SK-N-SH treated with all-trans-retinoic acid at 6 μM for 48 hours (cell line): ENCODE measurements around the gene XPO4.

Experiments
- TCF4 ChIP-seq: fragments of 250-450 bp; sonication (Bioruptor Pico); IDR thresholded peaks from 2 replicates; pipeline ENCODE4 v1.8.0; 2021; ENCODE audit warnings: mild to moderate bottlenecking, moderate library complexity, borderline replicate concordance
- ZFP3 ChIP-seq: fragments of 250-450 bp; sonication (Bioruptor Pico); IDR thresholded peaks from 2 replicates; pipeline ENCODE4 v1.5.0; 2020; ENCODE audit warnings: mild to moderate bottlenecking, moderate library complexity
- ZNF565 ChIP-seq: fragments of 450-650 bp; formaldehyde crosslinking; conservative IDR thresholded peaks from 2 replicates; pipeline ENCODE4 v1.5.0; 2020; ENCODE audit warnings: low read depth, mild to moderate bottlenecking, moderate library complexity
- ZNF70 ChIP-seq: fragments of 450-650 bp; formaldehyde crosslinking; IDR thresholded peaks from 2 replicates; pipeline ENCODE4 v1.5.0; 2020; ENCODE audit warnings: mild to moderate bottlenecking, moderate library complexity
- ZNF8 ChIP-seq: fragments of 450-650 bp; formaldehyde crosslinking; IDR thresholded peaks from 2 replicates; pipeline ENCODE4 v1.5.0; 2020; ENCODE audit warnings: mild to moderate bottlenecking, moderate library complexity
- TF ChIP-seq, protein P1 (sequence below): fragments of 250-450 bp; sonication (Bioruptor Pico); IDR thresholded peaks from 2 replicates; pipeline ENCODE4 v1.8.0; 2020; ENCODE audit warnings: mild to moderate bottlenecking, moderate library complexity, borderline replicate concordance
- TF ChIP-seq, protein P2 (sequence below): fragments of 250-450 bp; sonication (Bioruptor Pico); IDR thresholded peaks from 2 replicates; pipeline ENCODE4 v1.5.1; 2021; ENCODE audit warnings: mild to moderate bottlenecking, moderate library complexity

DNA sequence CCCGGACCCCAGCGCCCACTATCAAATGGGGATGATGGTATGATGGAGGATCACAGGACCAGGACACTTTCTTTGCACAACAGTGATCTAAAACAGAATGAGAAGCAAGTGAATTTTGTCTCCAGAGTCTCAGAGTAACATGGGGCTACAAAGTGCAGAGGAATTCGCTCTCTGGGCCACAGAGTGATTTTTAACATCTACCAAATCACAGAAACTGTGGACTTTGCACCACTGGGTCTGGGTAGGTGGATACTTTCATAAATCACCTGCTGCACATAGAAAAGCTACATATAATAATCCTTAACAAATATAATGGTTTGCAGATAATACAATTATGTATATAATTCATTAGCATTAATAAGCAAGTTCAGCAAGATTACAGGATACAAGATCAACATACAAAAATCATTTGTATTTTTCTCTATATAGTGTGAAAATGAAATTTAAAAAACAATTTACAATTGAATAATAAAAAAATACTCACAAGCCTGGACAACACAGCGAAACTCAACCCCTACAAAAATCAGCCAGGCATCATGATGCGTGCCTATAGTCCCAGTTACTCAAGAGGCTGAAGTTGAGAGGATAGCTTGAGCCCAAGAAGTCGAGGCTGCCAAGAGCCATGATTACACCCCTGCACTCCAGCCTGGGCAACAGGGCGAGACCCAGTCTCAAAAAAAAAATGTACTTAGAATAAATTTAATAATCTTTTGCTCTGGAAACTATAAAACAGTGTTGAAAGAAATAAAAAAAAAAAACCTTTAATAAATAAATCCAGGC lies 68.5 kb downstream of the XPO4 start:
- no peak for TF ChIP-seq TCF4 (CRISPR knock-in tag)
- TF ChIP-seq, protein P1, sequence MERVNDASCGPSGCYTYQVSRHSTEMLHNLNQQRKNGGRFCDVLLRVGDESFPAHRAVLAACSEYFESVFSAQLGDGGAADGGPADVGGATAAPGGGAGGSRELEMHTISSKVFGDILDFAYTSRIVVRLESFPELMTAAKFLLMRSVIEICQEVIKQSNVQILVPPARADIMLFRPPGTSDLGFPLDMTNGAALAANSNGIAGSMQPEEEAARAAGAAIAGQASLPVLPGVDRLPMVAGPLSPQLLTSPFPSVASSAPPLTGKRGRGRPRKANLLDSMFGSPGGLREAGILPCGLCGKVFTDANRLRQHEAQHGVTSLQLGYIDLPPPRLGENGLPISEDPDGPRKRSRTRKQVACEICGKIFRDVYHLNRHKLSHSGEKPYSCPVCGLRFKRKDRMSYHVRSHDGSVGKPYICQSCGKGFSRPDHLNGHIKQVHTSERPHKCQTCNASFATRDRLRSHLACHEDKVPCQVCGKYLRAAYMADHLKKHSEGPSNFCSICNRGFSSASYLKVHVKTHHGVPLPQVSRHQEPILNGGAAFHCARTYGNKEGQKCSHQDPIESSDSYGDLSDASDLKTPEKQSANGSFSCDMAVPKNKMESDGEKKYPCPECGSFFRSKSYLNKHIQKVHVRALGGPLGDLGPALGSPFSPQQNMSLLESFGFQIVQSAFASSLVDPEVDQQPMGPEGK (CRISPR knock-in tag) = no peak
- no peak for TF ChIP-seq ZNF565 (CRISPR knock-in tag)
- no peak for TF ChIP-seq ZNF8 (CRISPR knock-in tag)
- TF ChIP-seq ZNF70 (CRISPR knock-in tag) = no peak
- TF ChIP-seq ZFP3 (CRISPR knock-in tag) = no peak
- TF ChIP-seq, protein P2, sequence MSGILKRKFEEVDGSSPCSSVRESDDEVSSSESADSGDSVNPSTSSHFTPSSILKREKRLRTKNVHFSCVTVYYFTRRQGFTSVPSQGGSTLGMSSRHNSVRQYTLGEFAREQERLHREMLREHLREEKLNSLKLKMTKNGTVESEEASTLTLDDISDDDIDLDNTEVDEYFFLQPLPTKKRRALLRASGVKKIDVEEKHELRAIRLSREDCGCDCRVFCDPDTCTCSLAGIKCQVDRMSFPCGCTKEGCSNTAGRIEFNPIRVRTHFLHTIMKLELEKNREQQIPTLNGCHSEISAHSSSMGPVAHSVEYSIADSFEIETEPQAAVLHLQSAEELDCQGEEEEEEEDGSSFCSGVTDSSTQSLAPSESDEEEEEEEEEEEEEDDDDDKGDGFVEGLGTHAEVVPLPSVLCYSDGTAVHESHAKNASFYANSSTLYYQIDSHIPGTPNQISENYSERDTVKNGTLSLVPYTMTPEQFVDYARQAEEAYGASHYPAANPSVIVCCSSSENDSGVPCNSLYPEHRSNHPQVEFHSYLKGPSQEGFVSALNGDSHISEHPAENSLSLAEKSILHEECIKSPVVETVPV = no peak
